Esophagus squamous epithelium (tissue), 4 donors: Measurements from ENCODE around the gene YLPM1.

Experiments used
- POLR2A ChIP-seq, 4 donors: fragments of 450-650 bp; IDR thresholded peaks; one replicate each; pipeline ENCODE4 v1.6.1; 2017; ENCODE audit warnings: antibody characterized with exemption in 4 of 4, mild to moderate bottlenecking in 4 of 4, moderate library complexity in 3 of 4
- TF ChIP-seq, protein P1 (sequence below), 6 experiments: fragments of 450-650 bp in 4 of 6; fragments of 200-600 bp in 2 of 6; sonication (generic) in 2 of 6; IDR thresholded peaks; one replicate each; pipeline ENCODE4 v1.5.1; 2016 to 2019; ENCODE audit warnings: antibody characterized with exemption in 6 of 6, mild to moderate bottlenecking in 4 of 6, moderate library complexity in 4 of 6

DNA sequence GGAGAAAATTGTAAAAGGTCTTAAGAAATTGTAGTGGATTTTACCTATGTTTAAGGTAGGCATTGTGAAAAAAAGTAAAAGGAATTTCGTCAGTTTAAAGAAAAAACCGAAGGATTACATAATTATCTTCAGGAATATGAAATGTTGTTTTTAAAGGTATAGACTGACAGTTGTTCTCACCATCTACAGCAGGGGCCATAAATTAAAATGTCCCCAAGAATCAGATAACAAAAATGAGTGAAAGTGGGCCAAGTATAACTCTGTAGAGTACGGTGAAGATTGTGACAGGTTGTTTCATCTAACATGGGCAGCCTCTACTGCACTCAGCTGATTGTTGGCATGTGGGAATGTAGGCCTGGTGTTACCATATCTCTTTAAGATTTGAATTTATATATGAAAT, 38.3 kb downstream of the YLPM1 start:
- TF ChIP-seq, protein P1, sequence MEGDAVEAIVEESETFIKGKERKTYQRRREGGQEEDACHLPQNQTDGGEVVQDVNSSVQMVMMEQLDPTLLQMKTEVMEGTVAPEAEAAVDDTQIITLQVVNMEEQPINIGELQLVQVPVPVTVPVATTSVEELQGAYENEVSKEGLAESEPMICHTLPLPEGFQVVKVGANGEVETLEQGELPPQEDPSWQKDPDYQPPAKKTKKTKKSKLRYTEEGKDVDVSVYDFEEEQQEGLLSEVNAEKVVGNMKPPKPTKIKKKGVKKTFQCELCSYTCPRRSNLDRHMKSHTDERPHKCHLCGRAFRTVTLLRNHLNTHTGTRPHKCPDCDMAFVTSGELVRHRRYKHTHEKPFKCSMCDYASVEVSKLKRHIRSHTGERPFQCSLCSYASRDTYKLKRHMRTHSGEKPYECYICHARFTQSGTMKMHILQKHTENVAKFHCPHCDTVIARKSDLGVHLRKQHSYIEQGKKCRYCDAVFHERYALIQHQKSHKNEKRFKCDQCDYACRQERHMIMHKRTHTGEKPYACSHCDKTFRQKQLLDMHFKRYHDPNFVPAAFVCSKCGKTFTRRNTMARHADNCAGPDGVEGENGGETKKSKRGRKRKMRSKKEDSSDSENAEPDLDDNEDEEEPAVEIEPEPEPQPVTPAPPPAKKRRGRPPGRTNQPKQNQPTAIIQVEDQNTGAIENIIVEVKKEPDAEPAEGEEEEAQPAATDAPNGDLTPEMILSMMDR (IDR thresholded peaks at IDR 0.05): no peak
- TF ChIP-seq POLR2A (IDR thresholded peaks at IDR 0.05): no peak
